NCI-H524 (cell line): Measurements from ENCODE around the gene KPNA6.

Experiments
- DNase-seq, 2 experiments: peaks; one replicate each; lab custom pipeline; 2025; lab: John Stamatoyannopoulos, UW

Gene KPNA6

DNA sequence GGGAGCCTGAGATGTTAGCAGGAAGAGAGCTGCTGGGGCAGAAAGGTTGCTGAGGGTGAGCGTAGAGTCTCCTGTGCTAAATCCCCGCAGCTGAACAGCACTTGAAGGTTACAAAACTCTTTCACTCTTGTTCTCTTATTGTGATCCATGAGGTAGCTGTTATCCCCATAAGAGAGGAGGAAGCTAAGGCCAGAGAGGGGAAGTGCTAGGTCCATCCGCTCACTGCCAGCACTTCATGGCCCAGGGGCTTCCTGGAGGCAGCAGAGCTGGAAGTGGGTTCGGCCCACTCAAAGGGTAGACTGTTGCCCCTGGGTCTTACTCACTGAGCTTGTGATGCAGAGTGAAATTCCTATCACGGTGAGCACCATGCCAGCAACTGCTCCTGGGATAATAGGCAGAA is 108.7 kb downstream of the KPNA6 start:
- no peak for DNase-seq

DNA sequence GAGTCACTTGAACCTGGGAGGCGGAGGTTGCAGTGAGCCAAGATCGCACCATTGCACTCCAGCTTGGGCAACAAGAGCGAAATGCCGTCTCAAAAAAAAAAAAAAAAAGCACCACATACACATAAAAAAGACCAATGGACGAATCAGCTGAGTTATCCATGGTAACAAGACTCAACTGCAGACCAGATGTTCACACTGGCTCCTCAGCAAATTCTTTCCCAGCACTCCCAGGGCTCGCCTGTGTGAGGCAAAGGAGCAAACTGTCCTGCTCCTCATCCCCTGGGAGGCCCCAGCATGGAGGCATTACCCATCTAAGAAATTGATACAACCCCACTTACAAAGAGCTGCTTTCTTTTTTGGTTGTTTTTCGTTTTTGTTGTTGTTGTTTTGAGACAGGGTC is 111.2 kb downstream of the KPNA6 start:
- no peak for DNase-seq

DNA sequence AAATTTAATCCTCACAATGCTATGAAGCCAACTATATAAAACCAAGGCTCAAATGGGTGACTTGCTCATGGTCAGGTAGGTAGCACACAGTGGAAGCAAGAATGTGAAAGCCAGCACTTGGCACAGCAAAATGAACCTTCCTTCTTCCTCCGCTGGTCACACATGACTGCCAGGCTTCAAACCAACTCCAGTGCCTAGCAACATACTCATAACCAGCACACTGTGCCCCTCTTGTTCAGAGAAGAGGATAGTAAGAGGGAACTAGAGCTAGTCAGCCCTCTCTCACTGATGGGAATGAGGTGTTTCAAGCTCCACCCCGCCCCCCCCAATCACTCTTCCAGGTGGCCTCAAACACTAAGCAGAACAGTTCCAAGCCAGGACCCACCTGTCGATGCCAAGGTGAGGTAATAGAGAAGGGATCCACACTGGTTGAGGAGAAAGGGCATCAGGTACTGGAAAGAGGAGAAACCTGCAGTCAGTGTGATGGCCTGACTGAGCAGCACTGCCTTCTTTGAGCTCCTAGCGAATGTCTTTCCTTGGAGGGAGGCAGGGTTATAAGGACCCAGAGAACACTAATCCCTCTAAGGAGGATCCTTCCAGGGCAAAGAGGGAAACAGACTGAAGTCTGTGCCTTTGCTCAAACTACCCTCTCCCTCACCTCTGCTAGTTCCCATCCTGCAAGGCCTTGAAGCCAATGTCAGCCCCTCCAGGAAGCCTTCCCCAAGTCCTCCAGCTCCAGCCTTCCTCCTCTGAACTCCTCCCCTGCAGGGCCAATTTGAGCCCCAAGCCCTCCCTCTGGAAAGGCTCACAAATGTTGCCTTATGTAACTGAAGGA is 113.1 kb downstream of the KPNA6 start:
- no peak for DNase-seq

DNA sequence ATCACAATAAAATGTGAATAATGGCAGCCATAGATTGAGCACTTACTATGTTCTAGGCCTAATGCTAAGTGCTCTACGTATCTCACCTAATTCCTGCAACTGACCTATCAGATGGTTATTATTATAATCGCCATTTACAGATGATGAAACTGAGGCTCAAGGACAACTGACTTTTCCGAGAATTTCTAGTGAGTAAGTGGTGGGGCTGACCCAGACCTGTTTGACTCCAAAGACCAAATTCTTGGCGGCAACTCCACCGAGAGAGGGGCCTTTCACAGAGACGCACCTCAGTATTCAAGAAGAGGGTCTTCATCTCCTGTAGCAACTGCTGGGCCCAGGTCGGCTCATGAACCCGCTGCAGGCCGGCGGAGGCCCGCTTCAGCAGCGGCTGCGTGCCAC is 113.7 kb downstream of the KPNA6 start:
- DNase-seq, result no peak

DNA sequence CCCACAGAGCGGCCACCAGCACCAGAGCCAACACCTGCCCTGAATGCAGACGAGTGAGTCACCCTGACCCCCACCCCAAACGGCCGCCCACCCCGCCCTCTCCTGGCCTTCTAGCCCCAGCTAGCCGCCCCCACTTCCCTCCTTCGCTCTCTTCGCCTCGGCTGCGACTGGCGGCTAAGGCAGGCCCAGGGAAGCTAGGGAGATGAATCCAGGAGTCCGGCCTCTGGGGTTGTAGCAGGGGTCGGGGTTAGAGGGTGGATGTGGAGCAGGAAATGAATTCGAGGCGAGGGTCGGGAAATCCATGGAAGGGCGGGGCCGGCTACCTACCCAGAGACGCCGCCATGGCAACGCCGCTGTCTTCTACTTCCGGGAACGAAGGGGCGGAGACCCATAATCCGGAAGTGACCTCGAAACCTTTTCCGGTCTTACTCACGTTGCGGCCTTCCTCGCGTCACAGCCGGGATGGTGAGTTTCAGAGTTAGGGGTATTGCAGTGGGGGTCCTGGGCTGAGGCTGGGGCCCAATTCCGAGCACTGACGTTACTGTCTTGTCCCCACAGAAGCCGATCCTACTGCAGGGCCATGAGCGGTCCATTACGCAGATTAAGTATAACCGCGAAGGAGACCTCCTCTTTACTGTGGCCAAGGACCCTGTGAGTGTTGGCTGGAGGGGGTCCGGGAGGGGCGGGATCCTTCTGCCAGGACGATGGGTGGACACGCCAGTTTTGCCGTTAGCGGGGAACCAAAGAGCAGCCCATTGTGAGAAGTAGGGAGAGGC is 114.3 kb downstream of the KPNA6 start, which contains the start of the genes EIF3I and TMEM234:
Gene EIF3I (plus strand): TSS at position 428 of the 776 bp plus-strand sequence. CDS start 35 bp downstream, at position 463.
Gene TMEM234 (minus strand): TSS at position 374 of the 776 bp plus-strand sequence. CDS start 31 bp downstream, at position 343.
- peak; percentile 45 to 82 for DNase-seq

DNA sequence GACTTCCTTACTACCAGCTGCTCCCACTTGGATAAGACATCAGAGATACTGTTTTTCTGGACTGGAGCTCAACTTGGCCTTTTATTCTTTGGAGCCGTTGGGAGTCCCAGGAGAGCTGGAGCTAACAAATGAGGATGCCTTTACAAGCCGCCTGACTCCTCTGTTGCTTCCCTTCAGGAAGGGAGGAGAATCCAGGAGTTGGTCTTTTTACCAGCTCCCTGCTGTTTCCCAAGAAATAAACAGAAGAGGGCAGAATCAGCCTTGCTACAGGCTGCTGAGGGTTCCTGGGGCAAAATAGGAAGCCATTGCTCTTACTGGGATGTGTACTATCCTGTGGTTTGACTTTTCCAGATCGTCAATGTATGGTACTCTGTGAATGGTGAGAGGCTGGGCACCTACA is 115.8 kb downstream of the KPNA6 start:
- no peak for DNase-seq

DNA sequence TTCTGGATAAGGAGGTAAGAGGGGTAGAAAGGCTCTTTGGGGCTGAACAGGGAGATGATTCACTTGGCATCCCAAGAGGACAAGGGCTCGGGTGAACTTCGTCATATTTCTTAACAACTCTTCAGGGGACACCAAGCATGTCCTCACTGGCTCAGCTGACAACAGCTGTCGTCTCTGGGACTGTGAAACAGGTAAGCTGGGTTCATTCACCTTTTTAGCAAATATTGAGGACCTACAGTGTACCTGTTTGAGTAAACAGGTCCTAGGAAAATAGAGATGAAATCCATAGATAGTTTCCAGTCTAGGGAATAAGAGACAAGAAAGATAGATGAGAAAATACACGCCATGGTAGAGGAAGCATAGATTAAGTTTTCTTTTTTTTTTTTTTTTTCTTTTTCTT is 116.4 kb downstream of the KPNA6 start:
- no peak for DNase-seq
